Activated T-helper 17 cell treated with anti-CD3 and anti-CD28 coated beads, Interleukin-2, amount 50 U/mL, for 72 hours (primary cell): ENCODE results near the gene ZBTB47. TPM values are rescaled to one million over a fixed set of nuclear protein-coding genes. Genes with fewer than 3 reads are reported as not detected.

ENCODE experiments used
- ATAC-seq: fragments of 150-1000 bp; cut with Tn5 transposase; replicated peaks from 2 replicates; pipeline ENCODE4 v1.10.0; 2021; ENCODE audit warnings: mild to moderate bottlenecking, moderate library complexity
- H3K27ac Mint-ChIP-seq: one replicate; pipeline ENCODE4 v1.8.0; 2022; ENCODE audit warnings: mixed read lengths
- H3K27me3 Mint-ChIP-seq: one replicate; pipeline ENCODE4 v1.8.0; 2022; ENCODE audit warnings: mixed read lengths
- H3K36me3 Mint-ChIP-seq: one replicate; pipeline ENCODE4 v1.8.0; 2022; ENCODE audit warnings: low read depth, mild to moderate bottlenecking, mixed read lengths
- H3K4me1 Mint-ChIP-seq: one replicate; pipeline ENCODE4 v1.8.0; 2022; ENCODE audit warnings: mixed read lengths
- H3K4me3 Mint-ChIP-seq: one replicate; pipeline ENCODE4 v1.8.0; 2022; ENCODE audit warnings: mild to moderate bottlenecking, mixed read lengths
- H3K9me3 Mint-ChIP-seq: one replicate; pipeline ENCODE4 v1.8.0; 2022; ENCODE audit warnings: mixed read lengths
- total RNA-seq, 2 donors: library from RNA; stranded (reverse); gene quantifications; one replicate each; pipeline ENCODE4 v1.2.3, GENCODE V29; 2022

Gene ZBTB47
- total RNA-seq, 2 donors from 2014 or later, result 0.19 to 1.2 TPM

GRCh38 chr3:42701371-42702065 lies 48.0 kb downstream of the ZBTB47 start:
- Mint-ChIP-seq H3K36me3 (no peaks in the 10 kb centered on the region), H3K27me3 (no peaks in the 10 kb centered on the region), H3K9me3 (no peaks in the 10 kb centered on the region), H3K4me1 (no peaks in the 10 kb centered on the region), H3K4me3 (no peak overlapping the region), H3K27ac (no peak overlapping the region)
- peak; percentile 64 for ATAC-seq

- H3K4me1 Mint-ChIP-seq, result no peaks in the 10 kb centered on the region
- H3K9me3 Mint-ChIP-seq, result no peaks in the 10 kb centered on the region
- H3K4me3 Mint-ChIP-seq, result no peak within 1 kb of the TSS
- ATAC-seq, result no peak
- H3K27ac Mint-ChIP-seq, result no peak within 1 kb of the TSS
- H3K27me3 Mint-ChIP-seq, result no peaks in the 10 kb centered on the region
- no peaks in the 10 kb centered on the region for H3K36me3 Mint-ChIP-seq
Observed at GRCh38 chr3:42702066-42702951, 48.8 kb downstream of the ZBTB47 start, which contains the start of gene HHATL. HHATL (minus strand) TSS chr3:42702798; CDS start chr3:42700826, 1,972 bp downstream.

GRCh38 chr3:42702982-42703694 lies 49.6 kb downstream of the ZBTB47 start:
- no peak overlapping the region for H3K4me3 Mint-ChIP-seq
- no peaks in the 10 kb centered on the region for H3K4me1 Mint-ChIP-seq
- no peak overlapping the region for H3K27ac Mint-ChIP-seq
- H3K9me3 Mint-ChIP-seq, result no peaks in the 10 kb centered on the region
- ATAC-seq, result no peak
- H3K27me3 Mint-ChIP-seq, result no peaks in the 10 kb centered on the region
- no peaks in the 10 kb centered on the region for H3K36me3 Mint-ChIP-seq

GRCh38 chr3:42703695-42704025 lies 50.2 kb downstream of the ZBTB47 start:
- no peaks in the 10 kb centered on the region for H3K9me3 Mint-ChIP-seq
- no peaks in the 10 kb centered on the region for H3K27me3 Mint-ChIP-seq
- no peak for ATAC-seq
- H3K36me3 Mint-ChIP-seq, result no peaks in the 10 kb centered on the region
- H3K4me3 Mint-ChIP-seq, result no peak overlapping the region
- H3K4me1 Mint-ChIP-seq, result no peaks in the 10 kb centered on the region
- H3K27ac Mint-ChIP-seq, result no peak overlapping the region

- Mint-ChIP-seq H3K27ac (no peak overlapping the region), H3K27me3 (no peaks in the 10 kb centered on the region), H3K4me3 (no peak overlapping the region), H3K4me1 (no peaks in the 10 kb centered on the region), H3K36me3 (no peaks in the 10 kb centered on the region), H3K9me3 (no peaks in the 10 kb centered on the region)
- ATAC-seq, result no peak
Observed at GRCh38 chr3:42704136-42704841, 50.8 kb downstream of the ZBTB47 start.

- Mint-ChIP-seq H3K27ac (no peak overlapping the region), H3K36me3 (no peaks in the 10 kb centered on the region), H3K9me3 (no peaks in the 10 kb centered on the region), H3K27me3 (no peaks in the 10 kb centered on the region), H3K4me1 (no peaks in the 10 kb centered on the region), H3K4me3 (no peak overlapping the region)
- no peak for ATAC-seq
Observed at GRCh38 chr3:42705058-42705767, 51.7 kb downstream of the ZBTB47 start.

- Mint-ChIP-seq H3K4me3 (no peak overlapping the region), H3K27me3 (no peaks in the 10 kb centered on the region), H3K36me3 (no peaks in the 10 kb centered on the region), H3K4me1 (no peaks in the 10 kb centered on the region), H3K9me3 (no peaks in the 10 kb centered on the region), H3K27ac (no peak overlapping the region)
- ATAC-seq, result no peak
Observed at GRCh38 chr3:42705962-42706585, 52.6 kb downstream of the ZBTB47 start.

- Mint-ChIP-seq H3K27me3 (no peaks in the 10 kb centered on the region), H3K9me3 (no peaks in the 10 kb centered on the region), H3K27ac (peak overlapping the region; percentile 10), H3K4me1 (no peaks in the 10 kb centered on the region), H3K4me3 (no peak overlapping the region), H3K36me3 (no peaks in the 10 kb centered on the region)
- ATAC-seq, result no peak
Observed at GRCh38 chr3:42706721-42707619, 53.5 kb downstream of the ZBTB47 start.

- H3K36me3 Mint-ChIP-seq, result no peaks in the 10 kb centered on the region
- H3K9me3 Mint-ChIP-seq, result no peaks in the 10 kb centered on the region
- no peaks in the 10 kb centered on the region for H3K27me3 Mint-ChIP-seq
- H3K27ac Mint-ChIP-seq, result no peak overlapping the region
- no peak for ATAC-seq
- no peaks in the 10 kb centered on the region for H3K4me1 Mint-ChIP-seq
- no peak overlapping the region for H3K4me3 Mint-ChIP-seq
Observed at GRCh38 chr3:42707620-42708355, 54.3 kb downstream of the ZBTB47 start.

GRCh38 chr3:42708611-42709151 lies 55.2 kb downstream of the ZBTB47 start:
- Mint-ChIP-seq H3K27ac (no peak overlapping the region), H3K4me3 (no peak overlapping the region), H3K27me3 (no peaks in the 10 kb centered on the region), H3K4me1 (no peaks in the 10 kb centered on the region), H3K9me3 (no peaks in the 10 kb centered on the region), H3K36me3 (no peaks in the 10 kb centered on the region)
- ATAC-seq, result no peak

- H3K27me3 Mint-ChIP-seq, result no peaks in the 10 kb centered on the region
Observed at GRCh38 chr3:42709621-42710020, 56.1 kb downstream of the ZBTB47 start.

More at GRCh38 chr3:42709621-42710020, 56.1 kb downstream of the ZBTB47 start:
- H3K4me1 Mint-ChIP-seq, result no peaks in the 10 kb centered on the region
- no peaks in the 10 kb centered on the region for H3K9me3 Mint-ChIP-seq
- H3K36me3 Mint-ChIP-seq, result no peaks in the 10 kb centered on the region
- no peak overlapping the region for H3K4me3 Mint-ChIP-seq
- no peak for ATAC-seq
- no peak overlapping the region for H3K27ac Mint-ChIP-seq
